HG03103 (cell line): ENCODE data around the gene MRPS24.

Experiments
- ATAC-seq: cut with Tn5 transposase; IDR thresholded peaks from one replicate; pipeline ENCODE4 v1.9.1; 2021; ENCODE audit warnings: low read depth; ENCODE audit not compliant: unreplicated experiment

The MRPS24 gene

DNA sequence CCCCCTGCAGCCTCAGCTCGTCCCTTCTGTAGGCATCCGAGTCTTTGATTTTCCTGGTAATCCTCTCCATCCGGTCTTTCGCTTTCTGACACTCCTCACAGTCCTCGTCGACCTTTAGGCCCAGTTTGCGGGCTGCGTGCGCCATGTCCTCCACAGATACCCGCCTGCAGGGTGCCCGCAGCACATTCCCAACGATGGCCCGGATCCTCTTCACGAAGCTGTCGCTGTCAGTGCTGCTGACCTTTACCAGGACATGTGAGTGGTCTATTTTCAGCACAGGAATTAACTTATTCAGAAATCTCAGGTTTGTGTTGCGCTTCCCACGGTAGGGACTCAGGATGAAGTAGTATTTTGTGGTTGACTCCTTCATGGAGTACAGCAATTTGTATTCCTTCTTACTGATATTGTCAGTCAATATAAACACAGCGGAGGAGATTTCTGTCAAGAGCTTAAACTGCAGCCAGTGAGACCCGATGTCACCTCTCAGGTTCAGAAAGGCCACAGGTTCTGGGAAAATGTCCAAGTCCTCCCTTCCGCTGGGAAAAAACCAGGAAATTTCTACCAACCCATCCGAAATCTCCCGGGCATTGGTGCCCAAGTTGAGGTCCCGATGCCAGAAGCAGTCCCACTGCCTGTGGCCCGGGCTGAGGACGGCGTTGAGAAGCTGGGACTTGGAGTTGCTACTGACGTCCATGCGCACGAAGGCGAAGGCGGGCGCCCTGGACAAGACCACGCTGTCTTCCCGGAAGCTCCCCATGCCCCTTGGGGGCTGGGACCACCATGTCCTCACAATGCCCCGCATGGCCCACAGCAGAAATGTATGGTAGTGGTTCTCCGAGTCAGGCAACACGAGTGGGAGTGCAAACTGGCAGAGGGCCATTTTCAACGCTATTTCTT lies 8.9 kb upstream of the MRPS24 start:
- no peak for ATAC-seq

DNA sequence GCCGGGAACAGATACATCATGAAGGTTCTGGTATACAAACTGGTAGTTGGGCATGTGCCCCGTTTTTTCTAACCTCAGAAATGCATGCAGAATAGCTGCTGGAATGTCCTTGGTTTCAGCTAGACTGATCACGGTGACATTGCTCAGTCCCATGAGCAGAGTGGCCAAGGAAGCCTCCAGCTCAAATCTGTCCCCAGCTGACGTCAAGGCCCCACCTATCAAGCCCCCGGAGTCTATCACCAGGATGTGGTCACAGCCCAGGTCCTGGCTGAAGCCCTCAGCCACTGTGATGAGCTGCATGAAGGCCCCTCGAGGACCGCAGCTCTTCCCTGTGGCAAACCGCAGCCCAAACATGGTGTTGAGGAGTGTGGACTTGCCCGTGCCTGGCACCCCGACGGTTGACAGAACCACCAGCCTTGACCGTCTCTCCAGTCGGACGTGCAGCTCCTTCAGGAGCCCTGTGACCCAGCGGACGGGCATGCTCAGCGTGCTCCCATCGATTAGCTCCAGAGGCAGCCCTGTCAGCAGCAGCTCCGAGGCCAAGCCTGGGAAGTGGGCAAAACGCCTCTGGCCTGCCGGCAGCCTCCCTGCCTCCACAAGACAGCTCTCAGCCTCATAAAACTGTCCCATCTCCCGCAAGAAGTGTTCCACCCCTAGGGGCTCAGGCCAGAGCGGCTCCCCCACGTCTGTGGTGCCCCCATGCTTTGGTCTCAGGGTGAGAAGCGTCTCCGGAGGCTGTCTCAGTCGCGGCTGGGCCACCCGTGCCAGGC lies 7.8 kb upstream of the MRPS24 start:
- no peak for ATAC-seq

DNA sequence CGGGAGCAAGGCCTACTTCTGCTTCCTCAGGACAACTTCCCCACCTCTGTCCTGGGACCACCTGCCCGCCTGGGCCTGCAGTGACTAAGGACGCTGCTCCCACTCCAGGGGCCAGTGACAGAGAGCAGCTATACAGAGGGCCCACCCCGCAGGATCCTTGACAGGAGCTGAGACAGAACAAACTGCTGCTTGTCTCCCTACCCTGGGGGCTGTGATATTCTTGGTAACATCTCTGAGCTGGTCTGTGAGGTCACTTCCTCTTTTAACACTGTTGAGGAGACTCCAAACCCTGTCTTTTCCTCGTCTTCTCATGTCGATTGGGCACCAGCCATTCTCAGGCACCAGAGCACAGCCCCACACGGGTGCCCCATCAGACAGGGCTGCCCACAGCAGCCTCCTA lies 6.9 kb upstream of the MRPS24 start:
- no peak for ATAC-seq

DNA sequence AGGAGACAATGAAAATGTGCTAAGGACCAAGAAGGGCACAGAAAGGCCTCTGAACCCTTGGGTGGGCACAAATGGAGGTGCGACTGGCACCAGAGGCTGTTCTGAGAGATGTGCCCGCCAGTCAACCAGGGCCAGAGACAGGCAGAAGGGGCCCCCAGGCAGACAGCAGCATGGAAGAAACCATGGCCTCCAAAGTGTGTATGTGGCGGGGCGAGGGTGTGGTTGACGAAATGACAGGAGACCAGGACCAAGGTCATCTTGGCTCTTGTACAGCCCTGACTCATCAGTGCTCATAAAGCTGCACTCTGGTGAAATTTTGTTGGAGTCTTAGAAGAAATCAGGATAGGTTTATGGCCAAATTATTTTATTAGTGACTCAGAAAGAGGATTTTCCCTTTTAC lies 4.0 kb upstream of the MRPS24 start:
- ATAC-seq, result no peak

DNA sequence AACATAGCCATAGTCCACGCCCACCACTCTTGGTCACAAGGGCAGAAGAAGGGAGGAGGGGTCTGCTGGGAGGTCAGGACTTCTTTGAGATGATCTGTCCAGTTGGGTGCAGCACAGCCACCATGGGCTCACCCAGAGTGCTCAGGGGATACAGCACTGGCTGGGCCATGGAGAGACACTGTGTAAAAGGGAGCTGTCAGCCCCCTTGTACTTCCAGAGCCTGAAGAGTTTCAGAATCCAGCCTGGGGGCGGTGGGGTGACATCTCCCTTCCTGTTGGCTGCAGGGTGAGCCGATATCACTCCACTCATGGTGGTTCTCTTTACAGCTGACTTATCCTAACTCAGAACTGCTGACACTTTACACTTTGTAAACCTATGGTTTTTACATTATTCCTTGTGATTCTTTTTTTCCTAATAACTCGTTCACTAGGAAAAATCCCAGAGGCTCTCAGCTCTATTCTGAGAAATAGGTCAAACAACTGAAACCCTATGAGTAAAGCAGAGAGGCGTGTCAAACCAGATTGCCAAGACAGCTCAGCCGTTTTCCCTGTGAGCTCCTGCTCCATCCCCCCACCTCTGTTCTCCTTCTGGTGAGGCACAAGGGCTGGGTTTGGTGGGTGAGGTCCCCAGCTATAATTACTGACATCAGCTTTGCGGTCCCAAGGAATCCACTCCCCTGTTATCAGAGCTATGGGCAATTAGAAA lies 3.2 kb upstream of the MRPS24 start:
- no peak for ATAC-seq

DNA sequence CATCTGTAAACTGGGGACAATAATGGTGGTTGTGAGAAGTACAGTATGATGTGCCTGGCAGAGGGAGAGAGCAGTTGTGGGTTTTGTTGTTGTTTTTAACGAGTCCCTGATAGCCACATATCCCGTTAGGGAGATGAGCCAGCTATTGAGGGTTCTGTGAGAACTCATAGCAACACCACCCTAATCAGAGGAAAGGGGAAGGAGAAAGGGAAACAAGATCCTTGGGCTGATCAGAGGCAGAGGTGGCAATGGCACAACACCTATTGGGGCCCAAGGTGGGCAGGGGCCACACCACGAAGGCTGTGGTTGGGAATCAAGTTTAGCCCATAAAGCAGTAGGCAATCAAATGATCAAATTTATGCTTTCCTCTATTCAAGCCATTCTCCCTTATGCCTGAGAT lies 1.7 kb upstream of the MRPS24 start:
- no peak for ATAC-seq

DNA sequence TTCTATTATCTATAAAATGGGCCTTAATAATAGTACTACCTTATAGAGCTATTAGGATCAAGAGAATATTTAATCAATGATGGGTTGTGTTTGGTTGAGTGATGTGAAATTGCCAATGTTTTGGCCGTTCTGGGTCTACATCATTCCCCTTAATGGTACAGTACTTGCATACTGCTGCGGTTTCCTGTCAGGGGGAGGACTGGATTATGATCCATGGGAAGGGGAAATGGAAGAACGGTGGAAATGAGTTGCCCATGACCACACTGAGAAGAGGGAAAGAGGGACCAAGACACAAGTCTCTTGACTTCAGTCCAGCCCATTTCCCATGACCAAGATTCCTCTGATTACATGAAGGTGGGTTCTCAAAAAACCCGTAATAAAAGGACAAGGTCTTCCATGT lies 999 bp upstream of the MRPS24 start:
- ATAC-seq, result no peak

DNA sequence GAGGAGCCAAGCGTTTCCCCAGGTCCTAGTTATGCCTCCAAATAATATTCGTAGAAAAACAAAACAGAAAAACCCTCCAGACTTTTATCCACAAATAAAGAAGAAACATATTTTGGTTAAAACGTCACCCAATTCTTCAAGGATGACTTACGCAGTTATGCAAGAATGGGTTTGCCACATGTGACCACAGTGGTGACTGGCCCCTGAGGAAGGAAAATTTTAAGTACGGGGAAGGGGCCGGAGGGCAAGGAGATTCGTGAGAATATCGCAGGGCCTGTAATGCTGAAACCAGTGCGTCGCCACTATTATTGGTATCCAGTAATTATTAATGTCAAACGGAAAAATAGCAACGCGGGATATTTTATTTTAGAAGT lies 537 bp upstream of the MRPS24 start:
- ATAC-seq, result peak; percentile 10

DNA sequence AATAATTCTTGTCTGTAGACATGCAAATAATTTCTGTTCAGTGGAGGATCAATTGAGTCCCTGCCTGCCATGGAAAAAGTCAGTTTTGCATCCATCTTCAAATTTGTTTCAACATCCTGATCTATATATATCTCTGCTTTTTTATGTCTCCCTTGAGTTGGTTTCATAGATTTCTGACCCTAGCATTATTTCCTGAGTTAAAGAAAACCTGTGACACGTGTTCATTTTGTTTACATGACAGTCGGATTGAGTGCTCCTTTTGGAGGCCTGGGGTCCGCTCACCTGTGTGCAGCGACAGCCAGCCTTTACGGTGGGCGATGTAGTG lies 674 bp downstream of the MRPS24 start:
- no peak for ATAC-seq

DNA sequence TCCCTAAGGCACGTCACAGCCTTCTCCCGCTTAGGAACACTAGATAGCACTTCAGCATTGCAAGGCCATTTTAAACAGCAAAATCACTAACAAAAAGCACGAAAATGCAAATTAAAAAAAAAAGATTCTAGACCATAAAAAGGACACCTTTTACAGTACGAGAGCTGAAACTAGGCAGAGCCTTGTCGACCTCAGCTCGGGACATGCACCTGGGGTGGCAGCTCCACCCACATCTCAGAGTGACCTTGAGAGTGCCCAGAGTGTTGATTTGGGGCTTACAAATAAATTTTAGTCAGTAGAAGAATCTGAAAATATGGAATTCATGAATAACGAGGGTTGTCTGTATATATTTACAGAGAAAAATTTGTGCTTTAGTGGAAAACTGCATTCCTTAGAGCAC lies 1.1 kb downstream of the MRPS24 start:
- no peak for ATAC-seq

DNA sequence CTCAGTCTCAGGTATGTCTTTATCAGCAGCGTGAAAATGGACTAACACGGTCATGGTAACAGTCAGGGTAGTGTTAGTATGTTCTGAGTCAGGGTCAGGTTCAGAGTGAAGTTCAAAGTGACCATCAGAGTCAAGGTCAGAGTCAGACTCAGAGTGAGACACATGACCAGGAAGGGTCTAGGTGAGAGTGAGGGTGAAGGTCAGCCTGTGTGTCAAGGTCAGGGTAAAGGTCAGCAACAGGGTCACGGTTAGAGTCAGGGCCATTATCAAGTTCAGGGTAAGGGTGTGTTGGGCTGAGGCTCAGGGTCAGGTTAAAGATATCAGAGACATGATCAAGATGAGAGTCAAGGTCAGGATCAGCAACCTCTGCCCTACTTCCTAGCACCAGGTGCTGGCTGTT lies 4.0 kb downstream of the MRPS24 start:
- ATAC-seq, result no peak

DNA sequence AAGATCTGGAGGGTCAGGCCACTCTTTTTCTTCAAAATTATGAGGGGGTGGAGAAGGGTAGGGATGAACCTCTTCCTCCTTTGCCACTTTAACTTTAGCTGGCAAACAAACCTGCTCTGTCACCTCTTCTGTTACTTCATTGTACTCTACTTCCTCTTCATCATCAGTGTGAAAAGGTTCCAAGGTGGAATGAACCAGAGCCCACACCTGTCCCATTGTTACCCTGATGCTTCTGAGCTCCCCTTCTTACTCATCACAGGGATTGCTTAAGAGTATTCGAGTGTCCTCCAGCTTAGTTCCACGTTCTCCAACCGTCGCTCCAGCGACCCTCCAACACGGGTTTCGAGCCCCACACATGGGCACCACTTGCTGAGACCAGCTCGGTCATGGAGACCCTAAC lies 5.2 kb downstream of the MRPS24 start:
- ATAC-seq, result no peak

DNA sequence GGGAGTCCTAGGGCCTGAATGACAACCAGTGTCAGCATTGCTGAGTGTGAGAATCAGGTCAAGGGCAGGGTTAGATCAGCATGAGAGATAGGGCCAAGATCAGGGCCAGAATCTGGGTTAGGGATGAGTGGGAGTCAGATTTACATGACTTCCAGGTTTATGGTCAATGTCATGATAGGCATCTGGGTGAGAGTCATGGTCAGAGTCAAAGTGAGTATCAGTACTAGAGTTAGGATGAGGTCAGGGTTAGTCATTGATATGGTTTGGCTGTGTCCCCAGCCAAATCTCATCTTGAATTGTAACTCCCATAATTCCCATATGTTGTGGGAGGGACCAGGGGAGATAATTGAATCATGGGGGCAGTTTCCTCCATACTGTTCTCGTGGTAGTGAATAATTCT lies 12.3 kb downstream of the MRPS24 start:
- ATAC-seq, result no peak

DNA sequence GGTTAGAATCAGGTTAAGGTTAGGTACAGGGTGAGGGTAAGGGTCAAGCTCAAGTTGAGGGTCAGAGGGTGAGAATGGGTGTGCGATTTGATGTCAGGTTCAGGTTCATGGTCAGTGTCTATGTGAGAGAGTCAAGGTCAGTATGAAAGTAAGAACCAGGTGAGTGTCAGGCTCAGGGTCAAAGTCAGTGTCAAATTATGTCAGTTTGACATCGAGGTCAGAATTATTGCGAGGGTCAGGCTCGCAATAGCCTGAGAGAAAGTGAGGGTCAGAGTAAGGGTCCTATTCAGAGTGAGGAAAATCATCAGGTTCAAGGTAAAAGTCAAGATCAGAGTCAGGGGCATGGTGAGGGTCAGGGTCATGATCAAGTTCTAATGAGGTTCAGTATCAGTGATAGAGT lies 13.0 kb downstream of the MRPS24 start:
- no peak for ATAC-seq

DNA sequence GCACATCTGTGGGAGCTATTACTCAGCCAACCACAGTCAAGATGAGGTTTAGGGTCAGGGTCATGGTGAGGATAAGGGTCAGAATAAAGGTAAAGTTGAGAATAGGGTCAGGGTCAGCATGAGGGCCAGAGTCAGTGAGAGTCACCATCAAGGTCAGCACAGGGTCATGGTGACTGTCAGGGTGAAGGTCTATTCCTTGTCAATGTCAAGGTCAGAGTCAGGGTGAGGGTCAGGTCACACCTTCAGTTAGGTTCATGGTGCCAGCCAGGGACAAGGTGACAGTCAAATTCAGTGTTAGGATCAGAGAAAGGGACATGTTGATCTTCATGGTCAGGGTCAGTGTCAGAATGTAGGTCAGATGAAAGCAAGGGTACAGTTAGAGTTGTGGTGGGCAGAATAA lies 14.1 kb downstream of the MRPS24 start:
- no peak for ATAC-seq

DNA sequence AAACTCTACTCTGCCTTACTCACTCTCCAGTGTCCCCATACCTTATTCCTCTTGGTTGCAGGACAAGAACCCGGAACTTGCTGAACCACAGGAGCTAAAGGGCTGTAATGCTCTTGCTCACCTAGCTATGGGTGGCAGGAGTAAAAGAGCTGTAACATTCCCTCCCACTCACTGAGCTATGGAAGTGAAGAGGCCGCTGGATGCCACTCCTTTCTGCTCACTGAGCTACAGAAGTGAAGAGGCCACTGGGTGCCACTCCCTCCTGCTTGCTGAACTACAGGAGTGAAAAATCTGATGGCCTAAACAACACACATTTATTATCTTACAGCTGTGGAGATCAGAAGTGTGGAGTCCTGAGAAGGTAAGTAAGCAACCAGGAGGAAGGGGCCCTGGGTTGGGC lies 17.5 kb downstream of the MRPS24 start:
- no peak for ATAC-seq

DNA sequence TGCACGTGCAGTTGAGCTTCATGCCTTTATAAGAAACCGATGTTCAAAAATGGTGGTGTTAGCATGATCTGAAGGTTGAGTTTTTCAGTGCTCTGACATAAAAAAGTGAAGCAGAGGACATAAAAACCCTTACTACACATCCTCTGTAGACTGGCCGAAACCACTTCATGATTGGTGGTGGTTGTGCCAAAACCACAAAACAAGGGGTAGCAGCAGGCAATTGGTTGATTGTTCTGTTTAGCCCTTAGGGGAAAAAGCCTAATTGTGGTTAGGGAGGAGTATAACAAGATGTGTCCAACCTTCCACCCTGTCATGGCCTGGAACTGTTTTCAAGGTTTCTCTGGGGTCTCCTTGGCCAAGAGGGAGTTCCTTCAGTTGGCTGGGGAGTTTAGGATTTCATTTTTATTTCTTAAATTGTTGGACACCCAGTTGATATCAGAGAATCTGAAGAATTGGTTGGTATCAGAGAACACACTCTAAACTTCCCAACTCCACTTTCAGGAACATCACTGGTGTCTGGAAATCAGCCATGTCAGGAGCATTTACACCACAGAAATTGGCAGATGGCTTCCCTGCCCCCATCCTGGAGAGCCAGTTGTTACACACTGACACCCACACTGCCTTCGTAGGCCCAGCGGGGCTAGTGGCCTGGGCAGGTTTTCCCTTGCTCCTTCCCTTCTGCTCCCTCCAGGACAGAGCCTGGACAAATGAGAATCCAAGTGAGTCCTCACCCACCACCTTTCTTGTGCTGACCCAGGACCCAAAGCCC lies 18.8 kb downstream of the MRPS24 start:
- ATAC-seq, result no peak

DNA sequence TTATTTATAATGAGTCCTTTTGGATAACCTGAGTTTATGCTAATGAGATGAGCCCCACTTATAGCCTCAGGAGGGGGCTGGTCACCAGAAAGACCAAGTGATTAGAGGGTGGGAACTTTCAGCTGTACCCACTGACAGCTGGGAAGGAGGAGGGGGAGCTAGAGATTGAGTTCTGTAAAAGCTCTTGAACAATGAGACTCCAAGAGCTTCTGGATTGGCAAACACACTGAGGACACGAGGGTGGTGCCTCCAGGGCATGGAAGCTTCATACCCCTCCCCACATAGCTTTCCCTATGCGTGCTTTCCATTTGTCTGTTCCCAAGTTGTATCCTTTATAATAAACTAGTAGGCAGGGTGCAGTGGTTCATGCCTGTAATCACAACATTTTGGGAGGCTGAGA lies 20.3 kb downstream of the MRPS24 start:
- ATAC-seq, result no peak

DNA sequence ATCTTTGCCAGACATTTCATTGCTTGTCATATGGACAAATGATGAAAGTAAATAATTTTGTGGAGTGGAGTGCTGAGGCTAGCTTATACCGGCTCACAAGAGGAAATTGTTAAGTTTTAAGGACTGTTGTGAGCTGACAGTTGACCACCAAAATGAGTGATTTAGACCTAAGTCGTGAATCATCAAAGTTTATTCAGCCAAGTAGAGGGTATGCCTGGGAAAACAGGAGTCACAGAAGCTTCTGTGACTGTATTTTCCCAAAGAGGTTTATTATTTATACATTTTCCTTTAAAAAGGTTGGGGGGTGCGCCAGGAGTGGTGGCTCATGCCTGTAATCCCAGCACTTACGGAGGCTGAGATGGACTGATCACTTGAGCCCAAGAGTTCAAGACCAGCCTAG lies 21.8 kb downstream of the MRPS24 start:
- ATAC-seq, result no peak

DNA sequence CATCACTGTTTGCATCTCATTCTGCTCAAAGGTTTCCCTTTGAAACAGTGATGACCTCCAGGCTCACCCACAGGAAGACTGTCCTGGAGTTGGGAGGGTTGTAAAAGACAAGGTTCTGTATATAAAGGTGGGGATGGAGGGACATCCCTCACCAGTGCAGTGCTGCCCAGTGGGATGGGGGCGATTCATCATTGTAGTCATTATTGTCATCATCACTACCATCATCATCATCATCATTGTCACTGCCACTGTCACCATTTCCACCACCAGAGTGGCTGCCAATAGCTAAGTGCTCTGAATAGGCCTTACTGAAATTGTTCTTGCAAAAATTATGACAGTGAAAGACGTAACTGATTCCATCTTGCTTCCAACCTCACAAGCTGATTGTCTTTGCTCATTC lies 24.7 kb downstream of the MRPS24 start:
- no peak for ATAC-seq

DNA sequence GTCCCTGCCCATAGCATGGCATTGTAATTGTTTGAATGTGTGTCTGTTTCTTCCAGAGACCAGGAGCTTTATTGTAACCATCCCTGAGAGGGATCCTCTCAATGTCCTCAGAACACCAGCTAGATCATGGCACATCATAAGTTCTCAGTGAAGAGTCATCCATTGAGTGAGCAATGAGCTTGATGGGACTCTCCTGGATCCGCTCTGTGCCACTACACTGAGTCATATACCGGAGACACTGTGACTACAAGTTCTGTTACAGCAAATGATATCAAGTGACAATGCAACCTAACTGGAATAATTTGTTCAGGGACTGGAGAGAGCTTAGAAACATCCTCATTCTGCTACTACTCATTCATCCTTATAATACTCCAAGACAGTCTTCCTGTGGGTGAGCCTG lies 25.1 kb downstream of the MRPS24 start:
- no peak for ATAC-seq
